GM21723 (cell line): ENCODE data around the gene DAZAP1.
A peak's percentile ranks its signal among the peaks of the same experiment; 100 is the strongest.

Experiments used
- ATAC-seq: cut with Tn5 transposase; IDR thresholded peaks from one replicate; pipeline ENCODE4 v1.9.1; 2021; ENCODE audit warnings: mild to moderate bottlenecking, moderate library complexity; ENCODE audit not compliant: unreplicated experiment

The DAZAP1 gene

DNA sequence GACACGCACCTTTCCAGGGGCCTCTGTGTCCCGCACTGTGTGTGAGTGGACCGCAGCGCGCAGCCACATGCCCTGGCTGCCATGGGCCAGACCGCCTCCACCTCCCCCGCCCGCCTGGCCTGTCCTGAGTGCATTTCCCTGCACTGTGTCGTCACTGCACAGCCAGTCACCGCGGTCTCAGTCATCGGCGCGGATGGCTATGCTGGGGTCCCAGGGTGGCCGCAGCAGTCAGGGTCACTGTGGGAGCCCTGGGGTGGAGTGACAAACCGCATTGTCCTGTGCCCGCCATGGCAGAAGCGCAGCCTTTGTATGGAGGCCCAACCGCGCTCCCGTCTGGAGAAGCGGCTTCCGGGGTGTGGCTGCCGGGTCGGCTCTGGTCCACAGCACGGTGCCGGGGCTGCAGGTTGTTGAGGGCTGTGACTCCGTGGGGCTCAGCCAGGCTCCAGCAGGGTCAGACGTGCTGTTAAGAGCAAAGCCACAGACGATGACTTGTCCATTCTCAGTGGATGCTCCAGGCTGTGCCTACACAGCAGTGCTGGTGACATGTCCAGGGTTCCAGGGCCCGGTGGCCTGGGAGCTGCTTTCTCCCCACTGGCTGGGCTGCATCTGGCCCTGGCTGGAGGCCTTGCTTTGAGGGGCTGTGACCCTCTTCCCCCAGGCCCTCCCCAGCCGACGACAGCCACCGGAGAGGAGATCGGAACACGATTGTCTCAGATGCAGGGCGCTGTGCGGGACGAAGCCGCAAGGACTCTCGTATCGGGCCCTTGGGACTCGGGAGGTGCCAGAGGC is 30.0 kb upstream of the DAZAP1 start:
- no peak for ATAC-seq

DNA sequence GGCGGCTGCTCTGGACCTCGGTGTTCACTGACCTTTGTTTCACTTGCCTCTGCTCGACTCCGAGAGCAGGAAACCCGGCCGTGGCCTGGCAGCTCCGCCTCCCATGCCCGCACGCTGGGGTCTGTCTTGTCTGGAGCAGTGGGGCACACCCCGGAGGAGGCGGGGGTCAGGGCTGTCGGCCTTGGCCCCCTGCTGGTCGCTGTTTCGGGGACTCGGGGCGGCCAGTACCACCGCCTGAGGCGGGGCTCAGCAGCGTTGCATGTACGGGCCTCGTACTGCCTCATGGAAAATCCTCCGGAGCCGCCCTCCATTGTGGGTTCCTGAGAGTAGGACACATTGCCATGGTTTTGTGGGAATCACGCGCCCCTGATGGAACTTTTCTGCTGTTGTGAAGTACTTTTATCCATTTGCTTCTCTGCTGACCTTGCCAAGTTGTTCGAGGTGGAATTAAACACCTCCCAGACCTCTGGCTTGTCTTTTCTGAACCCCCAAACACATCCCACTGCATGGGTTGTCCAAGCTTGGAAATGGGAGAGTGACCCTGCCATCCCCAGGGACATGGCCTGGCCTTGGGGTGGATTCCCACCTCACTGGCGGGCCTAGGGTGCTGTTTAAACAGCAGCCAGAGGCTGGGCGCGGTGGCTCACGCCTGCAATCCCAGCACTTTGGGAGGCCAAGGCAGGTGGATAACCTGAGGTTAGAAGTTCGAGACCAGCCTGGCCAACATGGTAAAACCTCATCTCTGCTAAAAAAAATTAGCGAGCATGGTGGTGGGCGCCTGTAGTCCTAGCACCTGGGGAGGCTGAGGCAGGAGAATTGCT is 29.2 kb upstream of the DAZAP1 start:
- no peak for ATAC-seq

DNA sequence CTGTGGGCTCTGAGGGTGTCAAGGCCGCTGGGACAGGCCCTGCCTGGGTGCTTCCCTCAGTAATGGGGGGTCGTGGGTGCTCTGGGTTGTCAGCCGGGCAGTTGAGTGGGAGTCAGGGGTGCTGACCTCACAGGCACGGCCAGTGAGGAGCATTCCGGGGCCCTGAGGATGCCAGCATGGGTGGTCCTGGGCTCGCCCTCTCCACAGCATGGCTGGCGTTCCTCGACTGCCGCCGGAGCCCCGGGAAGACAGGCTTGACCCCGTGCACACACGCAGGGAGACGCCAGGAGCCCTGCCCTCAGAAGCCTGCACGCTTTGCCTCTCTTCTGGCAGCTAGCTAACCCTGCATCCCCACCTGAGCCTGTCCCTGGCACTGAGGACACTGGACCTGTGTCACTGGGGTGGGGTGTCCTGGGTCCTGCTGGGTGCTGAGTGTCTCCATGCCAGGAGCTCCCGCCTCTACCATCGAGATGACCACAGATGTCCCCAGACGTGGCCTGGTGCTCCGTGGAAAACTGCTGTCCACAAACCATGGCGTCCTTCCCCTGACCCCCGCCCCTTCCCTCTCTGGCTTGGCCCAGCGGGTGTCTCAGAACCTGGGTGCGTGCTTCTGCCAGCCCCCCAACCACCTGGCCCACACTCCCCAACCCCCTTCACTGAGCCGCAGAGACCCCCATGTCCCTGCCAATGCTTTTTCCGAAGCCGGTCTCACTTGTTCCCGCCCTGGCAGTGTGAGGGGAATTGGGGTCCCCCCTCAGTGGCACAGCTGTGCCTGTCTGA is 28.1 kb upstream of the DAZAP1 start:
- ATAC-seq = no peak

DNA sequence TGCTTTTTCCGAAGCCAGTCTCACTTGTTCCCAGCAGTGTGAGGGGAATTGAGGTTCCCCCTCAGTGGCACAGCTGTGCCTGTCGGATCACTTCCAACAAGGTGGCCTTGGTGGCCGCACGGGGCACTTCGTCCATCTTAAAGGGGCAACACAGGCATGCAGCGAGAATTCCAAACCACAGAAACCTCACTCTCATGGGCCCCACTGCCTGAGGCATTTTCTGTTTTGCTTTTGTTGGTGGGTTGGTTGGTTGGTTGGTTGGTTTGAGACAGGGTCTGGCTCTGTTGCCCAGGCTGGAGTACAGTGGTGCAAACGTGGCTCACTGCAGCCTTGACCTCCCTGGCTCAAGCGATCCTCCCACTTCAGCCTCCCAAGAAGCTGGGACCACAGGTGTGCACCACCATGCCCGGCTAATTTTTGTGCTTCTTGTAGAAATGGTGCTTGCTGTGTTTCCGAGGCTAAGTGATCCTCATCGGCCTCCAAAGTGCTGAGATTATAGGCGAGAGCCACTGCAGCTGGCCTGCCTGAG is 27.4 kb upstream of the DAZAP1 start:
- no peak for ATAC-seq

DNA sequence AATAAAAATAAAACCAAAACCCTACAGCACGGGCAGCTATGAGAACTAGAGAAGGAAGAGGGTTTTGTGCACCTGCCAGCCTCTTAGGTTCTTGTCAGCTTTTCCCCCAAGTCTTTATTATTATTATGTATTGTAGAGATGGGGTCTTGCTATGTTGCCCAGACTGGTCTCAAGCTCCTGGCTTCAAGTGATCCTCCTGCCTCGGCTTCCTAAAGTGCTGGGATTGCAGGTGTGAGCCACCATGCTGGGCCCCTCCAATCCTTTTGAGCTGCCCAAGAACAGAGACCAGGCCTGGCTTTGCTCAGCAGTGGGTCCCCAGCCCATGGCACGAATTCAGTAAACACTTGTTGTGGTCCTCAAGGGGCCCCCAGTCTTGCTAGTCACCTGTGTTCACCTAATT is 25.1 kb upstream of the DAZAP1 start:
- no peak for ATAC-seq

DNA sequence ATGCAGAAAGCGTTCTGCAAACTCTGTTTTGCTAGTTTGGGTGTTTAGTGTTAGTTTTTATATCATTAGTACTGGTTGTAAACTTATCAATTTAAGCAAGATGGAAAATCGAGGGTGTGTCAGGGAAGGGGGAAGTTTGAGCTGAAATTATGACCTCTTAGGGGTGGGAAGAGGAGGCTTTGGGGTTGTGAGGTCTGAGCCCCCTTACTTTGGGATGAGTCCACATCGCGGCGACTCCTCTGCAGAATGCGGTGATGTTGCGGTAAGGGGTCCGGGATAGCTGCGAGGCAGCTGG is 24.4 kb upstream of the DAZAP1 start:
- ATAC-seq = no peak

DNA sequence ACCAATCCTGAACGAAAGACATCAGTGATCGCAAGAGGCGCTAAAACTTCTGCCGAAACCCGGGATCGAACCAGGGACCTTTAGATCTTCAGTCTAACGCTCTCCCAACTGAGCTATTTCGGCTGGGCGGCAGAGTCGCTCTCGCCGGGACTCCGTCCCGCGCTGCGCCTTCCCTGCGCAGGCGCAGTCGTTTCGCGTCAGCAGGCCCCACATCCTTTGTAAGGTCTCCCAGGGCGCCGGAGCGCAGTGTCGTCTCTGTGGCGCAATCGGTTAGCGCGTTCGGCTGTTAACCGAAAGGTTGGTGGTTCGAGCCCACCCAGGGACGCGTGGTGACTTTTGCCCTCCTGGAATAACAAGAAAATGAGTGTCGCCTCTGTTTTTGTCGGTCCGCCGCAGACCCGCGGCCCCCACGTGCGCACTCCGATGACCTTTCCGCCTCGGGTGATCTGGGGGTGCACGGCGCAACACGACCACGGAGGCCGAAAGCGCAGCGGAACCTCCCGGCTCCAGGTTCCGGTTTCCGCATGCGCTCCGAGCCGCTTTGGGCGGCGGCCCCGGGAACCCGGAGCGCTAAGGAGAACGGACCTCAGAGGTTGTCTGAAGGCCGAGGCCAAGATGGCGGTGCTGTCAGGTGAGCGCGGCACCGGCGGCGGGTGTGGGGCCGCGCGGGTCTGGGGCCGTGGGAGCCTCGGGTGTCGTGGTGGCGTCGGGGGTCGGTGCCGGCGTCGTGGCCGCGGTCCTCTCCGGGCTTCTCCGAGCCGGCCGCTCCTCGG is 23.9 kb upstream of the DAZAP1 start, which contains the start of gene NDUFS7:
Gene NDUFS7 (plus strand): TSS at position 596 of the 773 bp plus-strand sequence. CDS start 20 bp downstream, at position 616.
- ATAC-seq = peak; percentile 63

DNA sequence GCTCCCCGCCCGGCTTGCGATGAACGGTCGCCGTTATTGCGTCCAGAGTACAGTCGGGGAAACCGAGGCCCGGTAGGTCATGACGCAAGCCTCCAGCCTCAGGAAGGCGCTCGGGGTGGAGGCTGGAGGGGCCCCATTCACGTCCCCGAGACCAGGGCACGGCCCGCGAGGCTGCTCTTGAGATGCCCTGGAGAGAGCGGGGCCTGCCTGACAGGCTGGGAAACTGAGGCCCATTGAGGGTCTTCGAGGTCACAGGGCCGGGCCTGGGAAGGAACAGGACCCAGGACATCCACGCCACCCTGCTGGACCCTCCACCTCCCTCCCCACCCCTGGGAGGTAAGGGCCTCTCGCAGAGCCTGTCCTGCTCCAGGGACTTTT is 23.3 kb upstream of the DAZAP1 start:
- ATAC-seq = peak; percentile 10

DNA sequence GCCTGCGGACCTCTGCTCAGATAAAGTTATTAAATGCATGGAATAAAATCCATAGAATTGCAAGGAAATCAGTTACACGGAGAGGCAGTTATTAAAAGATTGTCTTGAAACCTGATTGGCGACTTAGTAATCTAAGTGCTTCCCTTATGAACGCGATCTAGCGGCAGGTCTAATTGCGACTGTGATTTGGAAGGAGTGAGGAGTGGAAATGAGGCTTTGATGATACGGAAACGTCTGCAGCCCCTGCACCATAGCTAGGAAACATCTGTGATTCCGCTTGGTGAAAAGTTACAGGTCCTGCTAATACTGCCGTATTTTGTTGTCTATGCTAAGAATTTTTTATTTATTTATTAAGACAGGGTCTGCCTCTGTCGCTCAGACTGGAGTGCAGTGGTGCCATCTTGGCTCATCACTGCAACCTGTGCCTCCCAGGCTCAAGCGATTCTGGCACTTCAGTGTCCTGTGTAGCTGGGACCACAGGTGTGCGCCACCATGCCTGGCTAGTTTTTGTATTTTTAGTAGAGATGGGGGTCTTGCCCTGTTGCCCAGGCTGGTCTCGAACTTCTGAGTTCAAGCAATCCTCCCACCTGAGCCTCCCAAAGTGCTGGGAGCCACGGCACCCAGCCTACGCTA is 22.8 kb upstream of the DAZAP1 start:
- ATAC-seq = no peak

DNA sequence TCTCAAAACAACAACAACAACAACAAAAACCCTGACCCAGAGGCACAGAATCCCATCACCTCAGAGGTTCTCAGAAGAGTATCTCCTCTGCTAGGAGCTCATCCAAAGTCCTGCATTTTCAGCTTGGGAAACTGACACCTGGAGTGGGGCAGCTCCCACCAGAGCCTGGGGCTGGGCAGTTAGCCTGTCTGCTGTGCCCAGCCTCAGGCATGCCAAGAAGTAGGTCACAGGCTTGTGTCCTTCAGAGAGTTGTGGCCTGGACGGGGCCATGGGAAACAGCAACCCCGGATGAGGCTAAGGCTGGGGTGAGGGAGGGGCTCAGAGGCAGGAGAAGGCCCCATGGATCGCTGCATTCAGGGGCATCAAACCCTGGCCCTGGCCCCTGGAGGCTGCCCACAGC is 21.6 kb upstream of the DAZAP1 start:
- no peak for ATAC-seq

DNA sequence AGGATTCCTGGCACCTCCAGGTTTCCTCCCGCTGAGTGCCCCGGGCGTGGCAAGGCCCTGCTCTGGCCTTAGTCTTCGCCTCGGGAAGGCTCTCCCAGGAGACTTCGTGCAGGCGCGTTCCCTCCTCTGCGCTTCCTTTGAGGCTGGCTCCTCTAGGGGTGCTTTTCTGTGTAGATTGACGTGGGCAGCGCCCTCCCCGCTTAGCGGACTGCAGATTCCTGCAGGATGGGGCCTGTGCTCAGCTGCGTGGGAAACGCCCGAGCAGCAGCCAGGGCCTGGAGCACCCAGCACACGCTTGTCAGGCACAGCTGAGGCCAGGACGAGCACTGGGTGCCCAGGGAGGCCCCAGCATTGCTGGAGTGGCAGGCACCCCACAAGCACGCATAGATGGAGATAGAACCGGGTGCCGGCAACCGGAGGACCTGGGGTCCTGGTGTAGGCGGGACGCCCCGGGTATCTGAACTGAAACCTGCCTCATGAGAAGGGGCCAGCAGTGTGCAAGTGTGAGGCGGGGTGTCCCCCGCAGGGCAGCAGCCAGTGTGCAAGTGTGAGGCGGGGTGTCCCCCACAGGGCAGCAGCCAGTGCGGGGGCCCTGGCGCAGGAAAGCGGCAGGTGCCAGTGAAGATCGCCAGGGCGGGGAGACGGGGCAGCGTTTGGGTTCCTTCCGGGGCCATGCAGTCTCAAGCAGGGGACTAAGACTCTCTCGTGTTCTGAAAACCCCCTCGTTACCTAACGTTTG is 20.3 kb upstream of the DAZAP1 start:
- ATAC-seq = no peak

DNA sequence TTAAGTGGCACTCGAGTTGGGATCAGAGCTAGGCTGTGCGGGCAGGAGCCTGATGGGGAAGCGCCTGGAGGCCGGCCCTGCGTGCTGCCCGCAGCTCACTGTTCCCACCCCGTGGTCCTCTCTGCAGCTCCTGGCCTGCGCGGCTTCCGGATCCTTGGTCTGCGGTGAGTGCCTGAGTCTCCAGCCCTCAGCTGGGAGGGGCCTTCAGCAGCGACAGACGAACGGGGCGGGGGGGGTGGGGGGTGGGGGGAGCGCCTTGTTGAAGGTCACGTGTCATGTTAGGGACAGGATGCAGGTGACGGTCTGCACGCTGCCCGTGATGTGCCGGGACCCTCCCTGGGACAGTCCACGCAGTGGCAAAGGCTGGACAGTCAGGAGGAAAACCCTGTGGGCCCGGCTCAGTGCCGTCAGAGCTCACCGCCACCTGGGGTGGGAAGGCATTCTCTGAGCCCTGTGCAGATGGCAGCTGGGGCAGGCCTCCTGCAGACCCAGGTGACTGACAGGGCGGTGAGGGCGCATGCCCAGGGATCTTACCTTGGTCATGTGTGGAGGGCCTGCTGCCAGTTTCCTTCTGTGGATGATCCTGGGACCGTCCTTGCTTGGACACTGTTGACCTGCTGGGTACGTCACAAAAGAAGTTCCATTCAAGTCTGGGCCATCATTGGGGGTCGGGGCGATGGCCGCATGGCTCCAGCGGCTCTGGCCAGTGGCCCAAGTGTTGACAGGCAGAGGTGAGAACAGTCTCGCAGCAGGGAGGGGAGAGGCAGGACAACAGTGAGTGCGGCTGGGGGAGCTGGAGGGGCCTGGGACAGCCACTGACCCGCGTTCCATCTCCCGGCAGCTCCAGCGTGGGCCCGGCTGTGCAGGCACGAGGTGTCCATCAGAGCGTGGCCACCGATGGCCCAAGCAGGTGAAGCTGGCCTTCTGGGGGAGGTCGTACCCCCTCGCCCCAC is 19.4 kb upstream of the DAZAP1 start:
- no peak for ATAC-seq

DNA sequence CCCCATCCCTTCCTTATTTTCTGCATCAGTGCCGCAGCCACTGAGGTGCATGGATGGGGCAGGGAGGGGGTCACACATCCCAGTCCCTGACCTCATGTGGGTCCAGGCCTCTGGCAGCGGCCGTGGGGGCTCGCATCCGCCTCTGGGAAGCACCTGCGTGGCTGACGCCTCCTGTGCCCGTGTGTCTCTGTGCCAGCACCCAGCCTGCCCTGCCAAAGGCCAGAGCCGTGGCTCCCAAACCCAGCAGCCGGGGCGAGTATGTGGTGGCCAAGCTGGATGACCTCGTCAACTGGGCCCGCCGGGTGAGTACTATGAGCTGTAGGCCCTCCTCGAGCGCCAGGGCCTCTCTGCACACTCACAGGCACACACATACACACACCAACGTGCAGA is 18.8 kb upstream of the DAZAP1 start:
- ATAC-seq = no peak

DNA sequence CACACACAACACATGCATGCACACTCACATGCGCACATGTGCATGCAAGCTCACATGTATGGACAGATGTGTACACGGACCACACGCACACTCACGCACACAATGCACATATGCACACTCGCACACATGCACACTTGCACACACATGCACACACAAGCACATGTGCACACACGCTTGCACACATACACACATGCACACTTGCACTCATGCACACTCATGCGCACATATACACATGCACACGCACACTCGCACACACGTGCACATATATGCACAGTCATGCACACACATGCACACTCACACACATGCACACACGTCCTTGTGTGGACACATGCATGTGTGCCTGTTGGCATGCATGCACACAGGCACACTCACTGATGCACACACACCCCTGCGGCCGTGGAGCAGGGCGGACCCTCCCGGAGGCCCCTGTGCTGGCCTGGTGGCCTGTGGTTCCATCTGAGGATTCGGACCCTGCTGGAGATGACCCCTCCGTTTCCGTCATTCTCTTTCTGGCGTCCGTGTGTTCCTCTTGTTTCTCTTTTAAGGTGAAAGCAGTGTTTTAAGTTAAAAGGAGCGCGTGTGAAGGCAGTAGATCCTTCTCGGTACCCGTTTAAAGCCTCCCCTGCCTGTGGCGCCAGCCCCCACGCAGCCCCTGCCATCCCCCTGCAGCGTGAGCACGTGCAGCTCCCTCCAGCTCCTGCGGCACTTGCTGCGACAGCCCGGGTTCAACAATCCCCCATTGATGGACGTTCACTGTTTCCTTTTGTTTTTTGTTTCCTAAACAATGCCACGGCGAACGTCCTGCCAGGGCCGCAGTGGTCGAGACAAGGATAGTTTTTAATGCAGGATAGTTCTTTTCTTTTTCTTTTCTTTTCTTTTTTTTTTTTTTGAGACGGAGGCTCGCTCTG is 18.1 kb upstream of the DAZAP1 start:
- ATAC-seq = no peak

DNA sequence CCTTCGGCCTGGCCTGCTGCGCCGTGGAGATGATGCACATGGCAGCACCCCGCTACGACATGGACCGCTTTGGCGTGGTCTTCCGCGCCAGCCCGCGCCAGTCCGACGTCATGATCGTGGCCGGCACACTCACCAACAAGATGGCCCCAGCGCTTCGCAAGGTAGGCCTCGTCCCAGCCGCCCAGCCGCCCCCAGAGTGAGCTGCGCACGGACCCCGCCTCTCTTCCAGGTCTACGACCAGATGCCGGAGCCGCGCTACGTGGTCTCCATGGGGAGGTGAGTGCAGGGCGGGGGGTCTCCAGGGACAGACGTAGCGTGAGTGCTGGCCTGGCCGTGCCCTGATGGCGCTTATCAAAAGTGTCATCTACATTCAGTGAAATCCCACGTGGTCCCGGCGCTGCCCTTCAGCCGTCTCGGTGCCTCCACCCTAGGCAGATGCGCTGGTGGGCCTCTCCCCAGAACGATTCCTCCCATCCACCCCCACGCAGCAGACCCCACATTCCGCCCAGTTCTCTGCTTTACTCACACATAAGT is 16.4 kb upstream of the DAZAP1 start:
- no peak for ATAC-seq

DNA sequence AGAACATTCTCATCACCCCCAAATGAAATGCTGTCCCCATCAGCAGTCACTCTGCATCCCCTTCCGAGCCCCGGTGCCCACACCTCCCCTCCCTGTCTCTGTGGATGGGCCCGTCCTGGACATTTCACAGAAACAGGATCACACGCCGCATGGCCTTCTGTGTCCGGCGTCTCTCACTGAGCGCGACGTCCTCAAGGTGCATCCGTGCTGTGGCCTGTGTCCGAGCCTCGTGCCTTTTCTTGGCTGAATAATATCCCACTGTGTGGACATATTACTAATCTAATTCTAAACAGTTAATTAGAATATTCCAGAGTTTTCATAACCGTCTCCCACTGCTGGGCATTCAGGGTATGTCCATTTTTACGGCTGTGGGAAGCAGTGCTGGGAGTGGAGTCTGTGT is 15.0 kb upstream of the DAZAP1 start:
- no peak for ATAC-seq

DNA sequence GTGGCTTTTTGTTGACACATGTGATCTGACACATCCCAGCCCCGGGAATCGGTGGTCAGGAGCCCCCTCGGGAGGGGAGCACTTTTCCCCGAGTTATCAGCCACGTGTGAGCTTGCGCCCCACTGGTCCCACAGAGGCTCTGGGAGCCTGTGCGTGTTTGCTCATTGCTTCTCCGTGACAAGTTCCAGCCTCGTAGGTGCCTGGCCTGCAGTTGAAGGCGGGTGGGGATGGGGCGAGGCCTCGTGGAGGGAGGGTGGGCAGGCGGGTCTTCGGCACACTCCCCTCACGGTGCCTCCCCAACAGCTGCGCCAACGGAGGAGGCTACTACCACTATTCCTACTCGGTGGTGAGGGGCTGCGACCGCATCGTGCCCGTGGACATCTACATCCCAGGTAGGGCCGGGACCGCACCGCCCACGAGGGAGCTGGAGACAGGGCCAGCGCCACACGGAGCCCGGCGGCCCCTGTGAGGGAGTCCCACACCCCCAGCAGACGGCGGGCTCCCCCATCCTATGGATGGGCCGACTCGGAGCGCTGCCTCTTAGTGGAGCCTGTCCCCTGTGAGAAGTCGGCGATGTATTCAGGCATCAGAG is 14.4 kb upstream of the DAZAP1 start:
- no peak for ATAC-seq
